Activated CD4-positive, alpha-beta T cell treated with anti-CD3 and anti-CD28 coated beads, Interleukin-2, amount 50 U/mL, for 4 hours (primary cell): ENCODE data around the gene AMIGO2.

Experiments used
- DNase-seq, 2 experiments: peaks; one replicate each; pipeline ENCODE4 v3.0.0-alpha.2; 2020

AMIGO2 gene

GRCh38 chr12:47032644-47033043, 47.1 kb downstream of the AMIGO2 start:
- DNase-seq, result no peak

DNA sequence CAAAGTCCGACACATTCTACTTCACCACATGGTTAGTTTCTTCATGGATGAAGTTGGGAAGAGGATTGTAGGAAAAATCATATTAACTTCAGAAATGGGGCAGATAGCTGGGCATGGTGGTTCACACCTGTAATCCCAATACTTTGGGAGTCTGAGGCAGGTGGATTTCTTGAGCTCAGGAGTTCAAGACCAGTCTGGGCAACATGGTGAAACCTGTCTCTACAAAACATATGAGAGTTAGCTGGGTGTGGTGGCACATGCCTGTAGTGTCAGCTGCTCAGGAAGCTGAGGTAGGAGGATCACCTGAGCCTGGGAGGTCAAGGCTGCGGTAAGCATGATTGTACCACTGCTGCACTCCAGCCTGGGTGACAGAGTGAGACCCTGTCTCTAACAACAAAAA, 49.9 kb downstream of the AMIGO2 start:
- no peak for DNase-seq

DNA sequence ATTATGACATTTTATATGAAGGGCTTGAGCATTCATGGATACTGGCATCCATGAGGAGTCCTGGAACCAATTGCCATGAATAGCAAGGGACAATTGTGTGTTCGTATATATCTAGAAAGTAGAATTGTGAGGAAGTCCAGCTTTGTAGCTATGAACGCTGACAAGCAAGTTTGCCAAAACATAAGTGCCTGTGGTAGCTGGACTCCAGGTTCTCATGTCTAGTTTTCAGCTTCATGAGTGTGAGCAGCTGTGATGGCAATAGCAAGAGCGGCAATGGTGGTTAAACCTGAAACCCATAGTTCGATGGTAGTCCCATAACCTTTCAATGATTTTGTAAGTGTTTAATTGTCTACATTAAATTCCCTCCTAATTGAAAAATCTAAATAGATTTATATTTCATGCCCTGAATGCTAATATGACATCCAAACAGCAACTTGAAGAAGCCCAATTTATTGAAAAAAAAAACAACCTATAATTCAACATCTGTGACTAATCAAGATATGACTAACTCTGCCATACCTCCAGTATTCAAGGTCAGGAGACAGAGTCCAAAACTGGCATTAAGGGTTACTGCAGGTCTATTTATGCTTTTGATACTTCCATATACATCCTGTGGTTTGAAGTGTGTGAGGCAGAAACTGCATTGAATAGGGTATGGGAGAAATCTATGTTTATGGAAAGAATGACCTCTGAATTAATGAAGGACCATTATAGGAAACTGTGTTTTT, 50.6 kb downstream of the AMIGO2 start:
- DNase-seq, result no peak

DNA sequence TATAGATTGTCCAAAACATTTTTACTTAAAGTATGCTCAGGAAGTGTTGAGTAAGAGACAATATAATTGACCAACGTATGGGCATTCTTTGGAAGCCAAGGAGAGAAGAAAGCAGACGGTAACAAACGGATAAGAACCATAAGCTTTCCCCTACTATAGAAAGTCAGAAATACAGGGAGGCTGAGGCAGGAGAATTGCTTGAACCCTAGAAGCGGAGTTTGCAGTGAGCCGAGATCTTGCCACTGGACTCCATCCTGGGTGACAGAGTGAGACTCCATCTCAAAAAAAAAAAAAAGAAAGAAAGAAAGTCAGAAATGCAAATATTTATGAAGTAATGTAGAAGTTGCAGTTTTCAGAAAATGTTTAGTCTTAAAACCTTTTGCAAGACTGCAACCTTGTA, 51.6 kb downstream of the AMIGO2 start:
- DNase-seq, result no peak
